HUES64 (cell line): ENCODE results near the gene XPNPEP3.
"Not testable (repeated sequence)": the region's sequence is repeated elsewhere in the genome, so short reads cannot be mapped to it uniquely, and the experiment has no call there.

Source experiments
- H3K27ac ChIP-seq: 2 replicates; pipeline ENCODE4 v1.7.0; 2013; ENCODE audit warnings: low read depth, low read length, inconsistent platforms
- H3K27me3 ChIP-seq: 2 replicates; pipeline ENCODE4 v1.6.1; 2013; ENCODE audit warnings: mild to moderate bottlenecking, low read length; ENCODE audit not compliant: insufficient read depth
- H3K36me3 ChIP-seq: 2 replicates; pipeline ENCODE4 v1.6.1; 2013; ENCODE audit warnings: mild to moderate bottlenecking, low read length; ENCODE audit not compliant: insufficient read depth
- H3K4me1 ChIP-seq: 2 replicates; pipeline ENCODE4 v1.6.1; 2013; ENCODE audit warnings: mild to moderate bottlenecking, low read length, moderate library complexity; ENCODE audit not compliant: insufficient read depth
- H3K4me3 ChIP-seq: 2 replicates; pipeline ENCODE4 v1.5.1; 2013; ENCODE audit warnings: mild to moderate bottlenecking, low read length, moderate library complexity
- H3K9ac ChIP-seq: 2 replicates; pipeline ENCODE4 v1.6.1; 2013; ENCODE audit warnings: mild to moderate bottlenecking, low read depth, low read length
- H3K9me3 ChIP-seq: 2 replicates; pipeline ENCODE4 v1.6.1; 2013; ENCODE audit warnings: low read depth, low read length; ENCODE audit not compliant: insufficient read depth
- WGBS: fragments of 150-250, 120-280 bp; methylation state at CpG from one replicate; pipeline ENCODE4 v1.1.7; 2013; ENCODE audit warnings: missing lambda C conversion rate; 5-methylcytosine and 5-hydroxymethylcytosine counted together

The XPNPEP3 gene

GRCh38 chr22:40826984-40827741 lies 29.8 kb upstream of the XPNPEP3 start:
- Histone ChIP-seq H3K9ac (peak overlapping the region; percentile 74), H3K4me3 (no peak overlapping the region), H3K27me3 (no peaks in the 10 kb centered on the region), H3K36me3 (peaks cover 95% of the 10 kb centered on the region), H3K27ac (peak overlapping the region; percentile 89), H3K9me3 (no peaks in the 10 kb centered on the region), H3K4me1 (peaks cover 15% of the 10 kb centered on the region)
- 92% methylated on average over 6 of the region's 7 CpGs for WGBS

GRCh38 chr22:40829131-40829530 lies 27.8 kb upstream of the XPNPEP3 start:
- WGBS, result 97% methylated on average over 6 of the region's 6 CpGs
- Histone ChIP-seq H3K36me3 (peaks cover 94% of the 10 kb centered on the region), H3K27me3 (no peaks in the 10 kb centered on the region)

GRCh38 chr22:40834619-40835018 lies 22.3 kb upstream of the XPNPEP3 start:
- no peaks in the 10 kb centered on the region for H3K27me3 ChIP-seq
- no peak overlapping the region for H3K27ac ChIP-seq
- H3K36me3 ChIP-seq, result peaks cover 98% of the 10 kb centered on the region
- no peaks in the 10 kb centered on the region for H3K4me1 ChIP-seq
- 98% methylated on average over 3 of the region's 3 CpGs for whole genome bisulfite sequencing
- H3K4me3 ChIP-seq, result no peak overlapping the region
- no peaks in the 10 kb centered on the region for H3K9me3 ChIP-seq
- H3K9ac ChIP-seq, result no peak overlapping the region

More at GRCh38 chr22:40829131-40829530, 27.8 kb upstream of the XPNPEP3 start:
- no peak overlapping the region for H3K9ac ChIP-seq
- no peak overlapping the region for H3K4me3 ChIP-seq
- H3K27ac ChIP-seq, result no peak overlapping the region
- peaks cover 15% of the 10 kb centered on the region for H3K4me1 ChIP-seq
- H3K9me3 ChIP-seq, result no peaks in the 10 kb centered on the region

- Histone ChIP-seq H3K27me3 (no peaks in the 10 kb centered on the region), H3K36me3 (peaks cover 98% of the 10 kb centered on the region), H3K4me1 (no peaks in the 10 kb centered on the region), H3K9ac (no peak overlapping the region), H3K9me3 (no peaks in the 10 kb centered on the region), H3K4me3 (no peak overlapping the region), H3K27ac (no peak overlapping the region)
- 85% methylated on average over 3 of the region's 3 CpGs for WGBS
Observed at GRCh38 chr22:40838486-40838885, 18.5 kb upstream of the XPNPEP3 start.

- H3K27me3 ChIP-seq, result no peaks in the 10 kb centered on the region
- no CpG with 5 or more reads among the region's 3 CpGs for WGBS
- H3K9ac ChIP-seq, result no peak overlapping the region
- H3K4me3 ChIP-seq, result no peak overlapping the region
- H3K36me3 ChIP-seq, result peaks cover 100% of the 10 kb centered on the region
- no peak overlapping the region for H3K27ac ChIP-seq
- no peaks in the 10 kb centered on the region for H3K9me3 ChIP-seq
- H3K4me1 ChIP-seq, result no peaks in the 10 kb centered on the region
Observed at GRCh38 chr22:40844951-40845350, 12.0 kb upstream of the XPNPEP3 start.

GRCh38 chr22:40845816-40846215 lies 11.1 kb upstream of the XPNPEP3 start:
- H3K27me3 ChIP-seq, H3K27ac ChIP-seq, H3K9ac ChIP-seq, H3K9me3 ChIP-seq, H3K4me3 ChIP-seq, H3K4me1 ChIP-seq: not testable (repeated sequence)
- peaks cover 100% of the 10 kb centered on the region for H3K36me3 ChIP-seq
- 96% methylated on average over 10 of the region's 11 CpGs for WGBS

GRCh38 chr22:40853333-40853732 lies 3.6 kb upstream of the XPNPEP3 start:
- 94% methylated on average over 1 of the region's 1 CpG for WGBS
- Histone ChIP-seq H3K4me1 (peaks cover 29% of the 10 kb centered on the region), H3K36me3 (peaks cover 57% of the 10 kb centered on the region), H3K9ac (peak overlapping the region; percentile 53; the same call in 1 of the 2 replicates), H3K27me3 (no peaks in the 10 kb centered on the region), H3K27ac (peak overlapping the region; percentile 34; the same call in 1 of the 2 replicates), H3K9me3 (no peaks in the 10 kb centered on the region), H3K4me3 (peak overlapping the region; percentile 99; the same call in 1 of the 2 replicates)

GRCh38 chr22:40853961-40854360 lies 3.0 kb upstream of the XPNPEP3 start:
- WGBS, result 62% methylated on average over 1 of the region's 3 CpGs
- H3K27ac ChIP-seq, result peak overlapping the region; percentile 34; the same call in 1 of the 2 replicates

GRCh38 chr22:40855071-40855978 lies 1.6 kb upstream of the XPNPEP3 start:
- Histone ChIP-seq H3K4me1 (peaks cover 29% of the 10 kb centered on the region), H3K9ac (peak overlapping the region; percentile 99), H3K4me3 (peak overlapping the region; percentile 99), H3K9me3 (no peaks in the 10 kb centered on the region), H3K27ac (peak overlapping the region; percentile 99; the same call in 1 of the 2 replicates), H3K36me3 (peaks cover 45% of the 10 kb centered on the region), H3K27me3 (no peaks in the 10 kb centered on the region)
- WGBS, result 53% methylated on average over 15 of the region's 20 CpGs

More at GRCh38 chr22:40853961-40854360, 3.0 kb upstream of the XPNPEP3 start:
- Histone ChIP-seq H3K4me1 (peaks cover 29% of the 10 kb centered on the region), H3K27me3 (no peaks in the 10 kb centered on the region), H3K4me3 (peak overlapping the region; percentile 99), H3K36me3 (peaks cover 50% of the 10 kb centered on the region), H3K9ac (peak overlapping the region; percentile 53; the same call in 1 of the 2 replicates), H3K9me3 (no peaks in the 10 kb centered on the region)

- no peaks in the 10 kb centered on the region for H3K27me3 ChIP-seq
- peaks cover 45% of the 10 kb centered on the region for H3K36me3 ChIP-seq
- H3K9me3 ChIP-seq, result no peaks in the 10 kb centered on the region
- H3K27ac ChIP-seq, result peak overlapping the region; percentile 99
- peaks cover 29% of the 10 kb centered on the region for H3K4me1 ChIP-seq
- H3K9ac ChIP-seq, result peak overlapping the region; percentile 99
- peak overlapping the region; percentile 99 for H3K4me3 ChIP-seq
- WGBS, result under 1% methylated on average over 24 of the region's 29 CpGs
Observed at GRCh38 chr22:40855979-40856512, 902 bp upstream of the XPNPEP3 start.
